ENCODE data around the gene CORO2B. TPM values are rescaled to one million over a fixed set of nuclear protein-coding genes. Genes with fewer than 3 reads are reported as not detected.

The CORO2B gene
- total RNA-seq, 1 experiment from 2014 or later: 0.59 TPM

- no peak overlapping the region for H3K4me2 ChIP-seq
- no peak overlapping the region for H2AFZ ChIP-seq
- no peaks in the 10 kb centered on the region for H3K79me2 ChIP-seq (ENCODE audit: low read depth)
- TF ChIP-seq EZH2 (IDR thresholded peaks at IDR 0.05; ENCODE audit: low read depth) (no peak), CTCF (conservative IDR thresholded peaks at IDR 0.05) (no peak)
- no peak overlapping the region for H3K4me3 ChIP-seq
- H4K20me1 ChIP-seq (ENCODE audit: insufficient read depth): no peaks in the 10 kb centered on the region
- H3K27me3 ChIP-seq (ENCODE audit: insufficient read depth, low read depth): no peaks in the 10 kb centered on the region
- no peaks in the 10 kb centered on the region for H3K9me2 ChIP-seq (ENCODE audit: insufficient read depth)
- BruUV-seq (replicated peaks): no TSS peak
- no peaks in the 10 kb centered on the region for H3K36me3 ChIP-seq (ENCODE audit: low read depth)
- ChIA-PET CTCF (no interaction called here), POLR2A (ENCODE audit: unreplicated experiment) (no interaction called here)
- intact Hi-C loops (cut with micrococcal nuclease; ENCODE audit: unreplicated experiment): no loop called here
- no peaks in the 10 kb centered on the region for H3F3A ChIP-seq (ENCODE audit: insufficient read depth, low read depth)
- H3K9me3 ChIP-seq (ENCODE audit: insufficient read depth, low read depth): no peaks in the 10 kb centered on the region
- H3K4me1 ChIP-seq (replicated peaks; ENCODE audit: insufficient read depth): no peaks in the 10 kb centered on the region
- H3K27ac ChIP-seq: no peak overlapping the region
- no peak for DNase-seq
Measured at GRCh38 chr15:68683026-68683425, 104.2 kb downstream of the CORO2B start.

DNA sequence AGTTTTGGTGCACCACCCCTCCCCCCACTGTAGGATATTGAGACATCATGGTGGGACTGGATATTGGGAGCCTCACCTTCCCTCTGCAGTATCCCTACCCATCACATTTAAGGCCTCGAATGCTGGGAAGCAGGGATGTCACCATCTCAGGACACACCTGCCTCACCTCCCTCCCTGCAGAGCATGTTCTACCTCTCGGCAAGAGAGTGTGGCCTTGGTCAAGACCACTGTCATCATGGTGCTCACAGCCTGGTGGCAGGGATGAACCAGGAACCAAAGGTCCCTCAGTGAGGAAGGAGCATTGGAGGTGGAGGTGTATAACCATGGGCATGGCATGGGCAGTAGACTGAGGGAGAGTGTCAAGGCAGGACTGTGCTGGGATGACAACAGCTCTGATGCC lies 104.8 kb downstream of the CORO2B start:
- H3K4me2 ChIP-seq: no peak overlapping the region
- no peaks in the 10 kb centered on the region for H3K9me3 ChIP-seq (ENCODE audit: insufficient read depth, low read depth)
- ChIA-PET POLR2A (ENCODE audit: unreplicated experiment) (no interaction called here), CTCF (no interaction called here)
- H3F3A ChIP-seq (ENCODE audit: insufficient read depth, low read depth): no peaks in the 10 kb centered on the region
- H2AFZ ChIP-seq: no peak overlapping the region
- no peaks in the 10 kb centered on the region for H4K20me1 ChIP-seq (ENCODE audit: insufficient read depth)
- no peaks in the 10 kb centered on the region for H3K9me2 ChIP-seq (ENCODE audit: insufficient read depth)
- no peak overlapping the region for H3K27ac ChIP-seq
- TF ChIP-seq EZH2 (IDR thresholded peaks at IDR 0.05; ENCODE audit: low read depth) (no peak), CTCF (conservative IDR thresholded peaks at IDR 0.05) (no peak)
- H3K27me3 ChIP-seq (ENCODE audit: insufficient read depth, low read depth): no peaks in the 10 kb centered on the region
- H3K79me2 ChIP-seq (ENCODE audit: low read depth): no peaks in the 10 kb centered on the region
- H3K4me1 ChIP-seq (replicated peaks; ENCODE audit: insufficient read depth): no peaks in the 10 kb centered on the region
- no peak for DNase-seq
- no peak overlapping the region for H3K4me3 ChIP-seq
- intact Hi-C loops (cut with micrococcal nuclease; ENCODE audit: unreplicated experiment): no loop called here
- BruUV-seq (replicated peaks): no TSS peak
- no peaks in the 10 kb centered on the region for H3K36me3 ChIP-seq (ENCODE audit: low read depth)

GRCh38 chr15:68684476-68684875 lies 105.7 kb downstream of the CORO2B start:
- TF ChIP-seq EZH2 (IDR thresholded peaks at IDR 0.05; ENCODE audit: low read depth) (no peak), CTCF (conservative IDR thresholded peaks at IDR 0.05) (no peak)
- Histone ChIP-seq H4K20me1 (ENCODE audit: insufficient read depth) (no peaks in the 10 kb centered on the region), H3K36me3 (ENCODE audit: low read depth) (no peaks in the 10 kb centered on the region), H3K9me2 (ENCODE audit: insufficient read depth) (no peaks in the 10 kb centered on the region), H3K4me1 (replicated peaks; ENCODE audit: insufficient read depth) (no peaks in the 10 kb centered on the region), H3K27ac (no peak overlapping the region), H3K4me3 (no peak overlapping the region), H3K79me2 (ENCODE audit: low read depth) (no peaks in the 10 kb centered on the region), H3F3A (ENCODE audit: insufficient read depth, low read depth) (no peaks in the 10 kb centered on the region), H3K27me3 (ENCODE audit: insufficient read depth, low read depth) (no peaks in the 10 kb centered on the region), H3K4me2 (no peak overlapping the region), H2AFZ (no peak overlapping the region), H3K9me3 (ENCODE audit: insufficient read depth, low read depth) (no peaks in the 10 kb centered on the region)
- ChIA-PET CTCF (no interaction called here), POLR2A (ENCODE audit: unreplicated experiment) (no interaction called here)
- intact Hi-C loops (cut with micrococcal nuclease; ENCODE audit: unreplicated experiment): no loop called here
- no peak for DNase-seq
- BruUV-seq (replicated peaks): no TSS peak

Measured in PC-9 (cell line).